GM19351 (cell line): ENCODE data around the gene ADAP1.

Source experiments
- ATAC-seq: cut with Tn5 transposase; IDR thresholded peaks from one replicate; pipeline ENCODE4 v1.9.1; 2021; ENCODE audit warnings: mild to moderate bottlenecking, moderate library complexity; ENCODE audit not compliant: unreplicated experiment

Gene ADAP1

GRCh38 chr7:896346-897075, 58.0 kb downstream of the ADAP1 start:
- no peak for ATAC-seq

GRCh38 chr7:895451-896052, 58.9 kb downstream of the ADAP1 start:
- no peak for ATAC-seq

DNA sequence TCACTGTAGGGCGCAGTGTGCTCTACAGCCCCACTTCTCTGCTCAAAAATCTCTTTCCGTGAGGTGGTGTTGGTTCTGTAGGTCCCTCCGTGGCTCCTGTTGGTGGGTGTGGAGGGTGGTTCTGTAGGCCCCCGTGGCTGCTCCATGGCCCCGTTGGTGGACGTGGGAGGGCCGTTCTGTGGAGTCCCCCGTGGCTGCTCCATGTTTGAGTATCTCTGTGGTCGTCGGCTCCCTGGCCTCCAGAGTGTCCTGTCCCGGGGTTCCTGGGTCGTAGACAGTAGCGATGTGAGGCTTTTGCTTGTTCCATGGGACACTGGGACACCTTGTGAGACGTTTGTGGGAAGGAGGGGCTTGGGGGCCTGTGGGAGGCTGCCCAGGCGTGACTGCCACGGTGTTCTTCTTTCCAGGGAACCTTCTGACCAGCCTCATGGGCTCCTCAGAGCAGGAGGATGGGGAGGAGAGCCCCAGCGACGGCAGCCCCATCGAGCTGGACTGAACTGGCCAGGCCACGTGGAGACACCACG, 59.5 kb downstream of the ADAP1 start:
- no peak for ATAC-seq

GRCh38 chr7:894164-894867, 60.2 kb downstream of the ADAP1 start:
- ATAC-seq, result no peak

- no peak for ATAC-seq
Observed at GRCh38 chr7:893686-894085, 60.8 kb downstream of the ADAP1 start.

DNA sequence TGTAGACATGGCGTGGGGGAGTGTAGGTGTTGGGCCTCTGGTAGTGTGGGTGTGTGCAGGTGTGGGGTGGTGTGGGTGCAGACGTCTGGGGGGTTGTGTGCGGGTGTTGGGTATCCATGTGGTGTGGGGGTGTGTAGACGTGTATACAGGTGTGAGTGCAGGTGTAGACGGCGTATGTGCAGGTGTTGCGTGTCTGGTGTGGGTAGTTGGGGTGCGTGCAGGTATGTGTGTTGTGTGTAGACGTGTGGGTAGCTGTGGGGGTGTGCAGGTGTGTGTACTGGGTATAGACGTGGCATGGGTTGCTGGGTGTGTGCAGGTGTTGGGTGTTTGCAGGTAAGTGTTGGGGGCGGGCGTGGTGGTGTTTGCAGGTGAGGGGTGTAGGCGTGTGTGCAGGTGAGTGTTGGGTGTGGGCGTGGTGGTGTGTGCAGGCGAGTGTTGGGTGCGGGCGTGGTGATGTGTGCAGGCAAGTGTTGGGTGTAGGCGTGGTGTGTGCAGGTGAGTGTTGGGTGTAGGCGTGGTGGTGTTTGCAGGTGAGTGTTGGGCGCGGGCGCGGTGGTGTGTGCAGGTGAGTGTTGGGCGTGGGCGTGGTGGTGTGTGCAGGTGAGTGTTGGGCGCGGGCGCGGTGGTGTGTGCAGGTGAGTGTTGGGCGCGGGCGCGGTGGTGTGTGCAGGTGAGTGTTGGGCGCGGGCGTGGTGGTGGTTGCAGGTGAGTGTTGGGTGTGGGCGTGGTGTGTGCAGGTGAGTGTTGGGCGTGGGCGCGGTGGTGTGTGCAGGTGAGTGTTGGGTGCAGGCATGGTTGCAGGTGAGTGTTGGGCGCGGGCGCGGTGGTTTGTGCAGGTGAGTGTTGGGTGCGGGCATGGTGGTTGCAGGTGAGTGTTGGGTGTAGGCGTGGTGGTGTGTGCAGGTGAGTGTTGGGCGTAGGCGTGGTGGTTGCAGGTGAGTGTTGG, 61.6 kb downstream of the ADAP1 start:
- ATAC-seq, result no peak

GRCh38 chr7:891805-892204, 62.7 kb downstream of the ADAP1 start:
- no peak for ATAC-seq

DNA sequence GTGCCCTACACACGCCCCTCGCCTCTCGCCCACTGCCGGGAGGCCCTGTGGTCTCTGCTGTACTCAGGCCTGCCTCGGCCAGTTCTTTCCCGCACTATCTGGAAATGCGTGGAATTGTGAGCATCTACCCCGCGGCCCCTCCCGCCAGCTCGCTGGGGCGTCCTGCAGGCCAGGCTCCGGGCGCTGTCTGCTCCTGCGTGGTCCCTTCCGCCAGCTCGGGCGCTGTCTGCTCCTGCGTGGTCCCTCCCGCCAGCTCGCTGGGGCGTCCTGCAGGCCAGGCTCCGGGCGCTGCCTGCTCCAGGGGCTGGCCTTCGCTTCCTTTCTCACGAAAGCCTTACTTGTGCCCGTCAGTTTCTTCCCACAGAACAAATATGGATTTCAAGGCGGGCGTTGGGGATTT, 63.2 kb downstream of the ADAP1 start:
- no peak for ATAC-seq

DNA sequence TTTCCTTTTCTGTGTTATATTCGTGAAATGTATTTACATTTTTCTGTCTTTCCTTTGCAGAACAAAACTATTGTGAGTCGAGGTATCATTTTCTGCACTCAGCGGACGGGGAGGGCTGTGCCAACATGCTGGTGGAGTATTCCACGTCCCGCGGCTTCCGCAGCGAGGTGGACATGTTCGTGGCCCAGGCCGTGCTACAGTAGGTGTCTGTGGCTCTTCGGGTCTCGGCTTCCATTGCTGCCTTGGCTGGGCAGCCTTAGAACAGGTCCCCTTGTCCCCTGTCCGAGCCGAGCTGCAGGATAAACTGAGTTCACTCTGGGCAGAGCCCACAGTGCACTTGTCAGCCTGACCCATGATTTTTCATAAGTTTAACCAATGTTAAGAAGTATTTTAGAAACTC, 63.6 kb downstream of the ADAP1 start:
- no peak for ATAC-seq

DNA sequence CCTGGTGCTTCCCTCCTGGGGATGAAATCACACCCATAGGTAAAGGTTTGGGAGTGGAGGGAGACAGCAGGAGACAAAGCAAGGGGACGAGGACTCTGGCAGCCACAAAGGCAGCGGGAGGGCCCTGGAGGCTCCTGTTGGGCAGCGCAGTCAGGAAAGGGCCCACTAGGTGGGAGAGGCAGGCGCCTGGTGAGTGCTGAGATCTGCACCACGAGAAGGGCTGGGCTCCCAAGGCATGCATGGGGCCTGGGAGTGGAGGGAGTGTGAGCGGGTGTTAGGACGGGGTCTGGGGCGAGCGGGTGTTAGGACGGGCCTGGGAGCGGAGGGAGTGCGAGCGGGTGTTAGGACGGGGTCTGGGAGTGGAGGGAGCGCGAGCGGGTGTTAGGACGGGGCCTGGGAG, 65.1 kb downstream of the ADAP1 start:
- no peak for ATAC-seq

GRCh38 chr7:889025-889390, 65.5 kb downstream of the ADAP1 start:
- ATAC-seq, result no peak

- no peak for ATAC-seq
Observed at GRCh38 chr7:888081-889024, 66.1 kb downstream of the ADAP1 start.

DNA sequence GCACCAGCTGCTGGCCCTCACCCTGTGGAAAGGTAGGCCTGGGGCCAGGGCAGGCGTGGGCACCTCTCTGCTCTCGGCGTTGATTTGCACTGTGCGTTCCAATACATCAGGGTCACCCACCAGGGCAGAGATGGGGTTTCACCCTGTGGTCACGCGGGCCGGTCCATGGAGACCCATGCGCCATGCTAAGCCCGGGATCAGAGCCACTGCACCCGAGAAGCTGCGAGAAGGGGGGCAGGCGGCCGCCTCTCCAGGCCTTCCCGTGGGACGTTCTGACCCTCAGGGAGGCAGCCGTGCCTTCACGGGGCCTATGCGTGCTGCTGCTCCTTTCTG, 67.0 kb downstream of the ADAP1 start:
- no peak for ATAC-seq

- ATAC-seq, result no peak
Observed at GRCh38 chr7:886626-887487, 67.6 kb downstream of the ADAP1 start.

- ATAC-seq, result no peak
Observed at GRCh38 chr7:885893-886625, 68.4 kb downstream of the ADAP1 start.

DNA sequence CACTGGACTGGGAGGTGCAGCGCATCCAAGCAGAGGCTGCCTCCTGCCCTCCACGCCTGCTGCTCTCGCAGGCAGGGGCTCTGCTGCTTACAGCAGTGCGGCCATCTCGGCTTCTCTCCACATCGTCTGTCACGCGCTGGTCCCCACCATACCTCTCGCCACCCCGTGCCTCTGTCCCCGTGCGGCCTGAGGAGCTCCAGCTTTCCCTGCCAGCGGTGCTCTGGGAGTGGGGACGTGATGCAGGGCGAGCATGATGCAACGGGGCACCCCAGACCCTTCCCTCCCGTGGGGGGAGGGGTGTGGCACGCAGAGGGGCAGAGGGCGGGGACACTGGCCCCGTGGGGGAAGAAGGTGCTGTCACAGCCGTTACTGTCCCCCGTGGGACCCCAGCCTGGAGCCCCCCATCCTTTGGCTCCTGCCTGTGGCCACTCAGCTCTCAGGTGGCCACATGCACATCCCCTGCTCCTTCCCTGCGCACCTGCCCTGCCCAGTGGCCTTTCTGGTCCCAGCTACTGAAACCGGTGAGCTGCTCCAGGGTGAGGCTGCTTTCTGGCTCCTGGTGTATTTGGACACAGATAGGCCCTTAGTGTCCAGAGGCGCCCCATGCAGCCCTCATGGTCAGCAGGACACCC, 69.1 kb downstream of the ADAP1 start:
- ATAC-seq, result no peak

DNA sequence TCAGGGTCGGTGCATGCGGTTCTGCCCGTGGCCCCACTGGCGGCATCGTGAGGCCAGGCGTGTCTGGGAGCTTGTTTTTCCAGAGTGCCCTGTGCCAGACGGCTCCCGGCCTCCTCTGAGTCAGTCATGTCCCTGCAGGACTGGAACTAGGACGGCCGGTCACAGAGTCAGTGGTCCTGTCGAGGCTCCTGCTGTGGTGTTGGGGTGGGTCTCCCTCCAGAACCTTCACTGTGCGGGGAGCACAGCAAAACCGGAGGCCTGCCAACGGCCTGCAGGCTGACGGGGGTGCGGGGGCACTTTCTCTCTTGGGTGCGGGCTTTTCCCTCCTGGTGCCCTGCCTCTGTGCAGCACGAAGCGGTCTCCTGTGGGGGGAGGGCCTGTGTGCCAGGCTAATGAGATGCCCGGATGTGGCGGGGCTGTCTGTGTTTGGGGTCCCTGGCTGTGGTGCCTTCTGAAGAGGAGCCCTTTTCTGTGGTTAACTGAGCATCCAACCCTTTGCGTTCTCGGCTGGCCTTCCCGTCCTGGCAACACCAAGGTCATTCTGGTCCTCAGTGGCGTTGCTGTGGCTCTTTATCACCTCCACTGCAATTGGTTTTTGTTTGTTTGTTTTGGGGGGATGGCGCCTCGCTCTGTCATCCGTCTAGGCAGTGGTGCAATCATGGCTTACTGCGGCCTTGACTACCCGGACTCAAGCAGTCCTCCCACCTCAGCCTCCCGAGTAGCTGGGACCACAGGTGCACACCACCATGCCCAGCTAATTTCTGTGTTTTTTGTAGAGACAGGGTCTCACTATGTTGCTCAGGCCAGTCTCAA, 70.1 kb downstream of the ADAP1 start:
- no peak for ATAC-seq
